Adipocyte (in vitro differentiated cells): ENCODE results near the gene UQCC5.

Experiments
- DNase-seq: peaks from one replicate; pipeline ENCODE4 v3.0.0-alpha.2; 2015; ENCODE audit warnings: low read depth
- H3K27me3 ChIP-seq: replicated peaks from 2 replicates; pipeline ENCODE4 v1.7.0; 2013; ENCODE audit warnings: mild to moderate bottlenecking, low read length, moderate library complexity; ENCODE audit not compliant: control insufficient read depth, insufficient read depth
- H3K36me3 ChIP-seq: 2 replicates; pipeline ENCODE4 v1.7.0; 2013; ENCODE audit warnings: low read length, mild to moderate bottlenecking, moderate library complexity; ENCODE audit not compliant: control insufficient read depth, insufficient read depth, severe bottlenecking
- H3K4me1 ChIP-seq: 2 replicates; pipeline ENCODE4 v1.7.0; 2013; ENCODE audit warnings: mild to moderate bottlenecking, low read length, moderate library complexity; ENCODE audit not compliant: control insufficient read depth, insufficient read depth
- H3K4me3 ChIP-seq: 2 replicates; pipeline ENCODE4 v1.7.0; 2013; ENCODE audit warnings: mild to moderate bottlenecking, low read length, moderate library complexity
- H3K9ac ChIP-seq: 2 replicates; pipeline ENCODE4 v1.7.0; 2013; ENCODE audit warnings: mild to moderate bottlenecking, low read length, moderate library complexity
- H3K9me3 ChIP-seq: 2 replicates; pipeline ENCODE4 v1.7.0; 2013; ENCODE audit warnings: mild to moderate bottlenecking, low read length, moderate library complexity; ENCODE audit not compliant: control insufficient read depth

UQCC5 gene

DNA sequence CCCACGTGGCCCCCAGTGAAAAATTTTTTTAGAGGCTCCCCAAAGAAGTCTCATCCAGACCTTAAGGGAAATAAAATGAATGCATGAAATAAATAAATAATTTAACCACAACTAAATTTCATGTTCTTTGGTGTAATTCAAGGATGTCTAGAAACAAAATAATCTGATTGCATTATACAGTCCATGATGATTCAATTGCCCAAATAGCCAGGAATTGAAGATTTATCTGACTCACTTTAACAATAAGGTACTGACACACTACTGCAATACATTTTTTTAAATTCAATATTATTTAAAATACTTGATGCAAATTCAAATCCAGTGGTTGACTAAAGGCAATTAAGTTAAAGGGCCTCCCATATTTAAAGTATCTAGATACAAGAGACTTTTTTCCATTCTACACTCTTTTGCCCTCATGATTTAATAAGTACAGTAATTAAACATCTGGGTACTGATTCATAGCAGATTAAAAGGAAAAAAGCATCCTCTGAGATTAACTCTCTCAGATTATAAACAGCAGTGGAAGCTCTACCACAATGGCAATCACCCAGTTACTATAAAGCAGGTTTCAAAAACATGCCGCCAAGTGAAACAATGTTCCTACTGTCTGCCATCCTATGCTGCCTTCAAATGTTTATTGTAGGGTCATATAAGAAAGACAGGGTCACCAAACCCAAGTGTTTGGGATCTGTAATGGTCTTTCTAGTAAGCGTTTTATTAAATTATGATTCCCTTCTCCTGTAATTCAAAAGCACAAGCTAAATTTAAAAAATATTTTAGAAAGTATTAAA, 9.9 kb downstream of the UQCC5 start:
- DNase-seq: peak; percentile 28
- no peak overlapping the region for H3K4me3 ChIP-seq
- peaks cover 10% of the 10 kb centered on the region for H3K4me1 ChIP-seq
- peaks cover 62% of the 10 kb centered on the region for H3K36me3 ChIP-seq
- no peaks in the 10 kb centered on the region for H3K27me3 ChIP-seq
- peak overlapping the region; percentile 9 for H3K9ac ChIP-seq
- no peaks in the 10 kb centered on the region for H3K9me3 ChIP-seq

DNA sequence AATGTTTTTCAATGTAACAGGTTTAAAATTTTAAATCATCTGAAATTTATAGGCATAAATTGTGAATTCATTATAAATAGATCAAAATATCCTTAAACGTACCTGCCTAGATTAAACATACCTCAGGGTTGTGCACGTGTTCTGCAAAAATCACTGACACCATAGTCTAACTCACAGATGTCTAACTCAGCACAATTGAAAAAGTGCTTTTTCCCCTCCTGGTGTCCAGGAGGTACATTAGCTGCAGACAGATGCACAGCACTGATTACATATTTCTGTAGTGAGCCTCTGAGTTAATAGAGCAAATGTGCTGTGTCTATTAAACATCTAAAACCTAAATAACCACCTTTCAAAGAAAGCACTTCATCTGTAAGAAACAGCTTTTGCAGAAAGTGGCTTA, 10.7 kb downstream of the UQCC5 start:
- Histone ChIP-seq H3K9me3 (no peaks in the 10 kb centered on the region), H3K4me1 (peaks cover 10% of the 10 kb centered on the region), H3K9ac (no peak overlapping the region), H3K27me3 (no peaks in the 10 kb centered on the region), H3K4me3 (no peak overlapping the region), H3K36me3 (peaks cover 66% of the 10 kb centered on the region)
- DNase-seq: no peak

DNA sequence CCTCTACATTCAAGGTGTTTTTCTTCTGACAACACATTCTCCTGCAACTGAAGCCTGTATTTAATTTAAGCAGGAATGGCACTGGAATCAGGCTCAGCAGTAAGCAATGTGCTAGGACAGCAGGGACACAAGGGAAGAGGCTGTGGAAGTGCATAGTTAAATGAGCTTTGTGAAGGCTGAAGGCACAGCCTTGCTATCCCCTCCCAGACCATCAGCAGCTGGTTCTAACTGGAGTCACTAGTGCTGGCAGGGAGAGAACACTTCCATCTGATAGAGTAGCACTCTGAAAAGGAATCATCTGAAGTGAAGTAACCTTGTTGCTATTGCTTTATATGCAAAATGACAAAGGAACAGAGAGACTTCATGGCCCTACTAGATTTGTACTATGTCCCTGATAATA, 14.7 kb downstream of the UQCC5 start:
- Histone ChIP-seq H3K4me3 (no peak overlapping the region), H3K4me1 (peaks cover 5% of the 10 kb centered on the region), H3K9me3 (no peaks in the 10 kb centered on the region), H3K36me3 (peaks cover 87% of the 10 kb centered on the region), H3K27me3 (no peaks in the 10 kb centered on the region), H3K9ac (no peak overlapping the region)
- no peak for DNase-seq

DNA sequence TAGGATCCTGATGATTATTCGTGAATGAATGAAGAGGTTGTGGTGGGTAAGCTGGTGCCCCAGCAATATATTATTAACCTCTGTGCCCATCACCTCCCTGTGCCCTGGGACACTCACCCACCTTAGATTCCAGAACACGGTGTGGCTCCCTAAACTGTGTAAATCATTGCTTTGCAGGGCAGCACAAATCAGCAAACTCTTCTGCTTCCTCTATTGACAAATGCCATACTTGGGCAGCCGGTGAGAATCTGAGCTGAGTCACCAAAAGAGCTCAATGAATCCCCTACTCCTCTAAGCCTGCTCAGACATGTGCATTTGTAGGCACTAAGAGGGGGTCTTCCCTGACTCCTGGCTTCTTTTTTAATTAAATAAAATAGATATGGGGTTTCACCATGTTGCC, 15.7 kb downstream of the UQCC5 start:
- Histone ChIP-seq H3K4me1 (peaks cover 5% of the 10 kb centered on the region), H3K9me3 (no peaks in the 10 kb centered on the region), H3K9ac (no peak overlapping the region), H3K4me3 (no peak overlapping the region), H3K36me3 (peaks cover 83% of the 10 kb centered on the region), H3K27me3 (no peaks in the 10 kb centered on the region)
- DNase-seq: peak; percentile 18

DNA sequence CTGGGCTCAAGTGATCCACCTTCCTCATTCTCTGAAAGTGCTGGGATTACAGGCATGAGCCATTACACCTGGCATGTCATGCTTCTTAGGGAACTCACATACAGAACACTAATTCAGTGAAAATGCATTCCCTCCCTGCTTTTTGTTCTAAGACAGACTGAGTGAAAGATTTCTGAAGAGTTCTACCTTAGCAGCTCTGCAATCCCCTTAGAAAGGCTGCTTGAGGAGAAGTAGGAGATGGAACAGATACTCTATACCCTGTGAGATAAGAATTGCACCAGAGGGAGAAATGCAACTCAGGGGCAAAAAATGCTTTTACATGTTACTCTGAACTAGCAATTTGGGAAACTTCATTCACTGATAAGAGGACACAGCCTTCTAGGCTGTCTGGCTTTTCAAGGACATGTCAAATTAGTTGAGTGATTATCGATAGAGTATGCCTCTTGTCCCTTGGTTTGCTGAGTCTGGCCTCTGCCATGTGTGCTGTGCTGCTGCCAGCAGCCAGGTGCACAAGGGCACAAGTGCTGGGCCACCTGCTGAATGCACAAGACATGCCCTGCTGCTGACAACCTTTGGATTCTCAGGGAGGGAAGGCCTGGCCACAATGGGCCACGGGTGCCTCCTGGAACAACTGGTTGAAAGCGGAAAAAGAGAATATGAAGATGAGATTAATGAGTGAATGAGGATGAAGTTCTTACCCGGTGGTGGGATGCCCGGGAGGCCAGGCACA, 17.8 kb downstream of the UQCC5 start:
- Histone ChIP-seq H3K9ac (no peak overlapping the region), H3K4me1 (peaks cover 5% of the 10 kb centered on the region), H3K9me3 (no peaks in the 10 kb centered on the region), H3K27me3 (no peaks in the 10 kb centered on the region), H3K4me3 (no peak overlapping the region), H3K36me3 (peaks cover 83% of the 10 kb centered on the region)
- no peak for DNase-seq

DNA sequence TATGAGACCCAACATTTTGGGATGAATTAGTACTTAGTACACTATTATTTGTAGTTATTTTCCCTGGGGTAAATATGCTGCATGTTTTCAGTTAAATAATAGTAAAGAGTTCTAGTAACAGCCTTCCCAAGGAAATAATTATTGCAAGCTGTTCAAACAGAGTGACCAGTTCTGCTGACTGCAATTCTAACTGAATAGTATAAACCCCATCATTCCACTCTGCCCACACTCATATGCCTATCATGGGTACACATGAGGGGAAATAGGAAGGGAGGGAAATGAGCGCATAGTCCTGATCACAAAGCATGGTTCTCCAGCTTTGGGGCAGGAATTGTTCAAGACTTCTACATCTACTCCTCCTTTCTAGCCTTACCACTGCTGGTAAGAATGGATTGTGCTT, 18.7 kb downstream of the UQCC5 start:
- peak; percentile 70 for DNase-seq
- Histone ChIP-seq H3K36me3 (peaks cover 83% of the 10 kb centered on the region), H3K4me3 (no peak overlapping the region), H3K9ac (no peak overlapping the region), H3K4me1 (peaks cover 6% of the 10 kb centered on the region), H3K27me3 (no peaks in the 10 kb centered on the region), H3K9me3 (no peaks in the 10 kb centered on the region)

DNA sequence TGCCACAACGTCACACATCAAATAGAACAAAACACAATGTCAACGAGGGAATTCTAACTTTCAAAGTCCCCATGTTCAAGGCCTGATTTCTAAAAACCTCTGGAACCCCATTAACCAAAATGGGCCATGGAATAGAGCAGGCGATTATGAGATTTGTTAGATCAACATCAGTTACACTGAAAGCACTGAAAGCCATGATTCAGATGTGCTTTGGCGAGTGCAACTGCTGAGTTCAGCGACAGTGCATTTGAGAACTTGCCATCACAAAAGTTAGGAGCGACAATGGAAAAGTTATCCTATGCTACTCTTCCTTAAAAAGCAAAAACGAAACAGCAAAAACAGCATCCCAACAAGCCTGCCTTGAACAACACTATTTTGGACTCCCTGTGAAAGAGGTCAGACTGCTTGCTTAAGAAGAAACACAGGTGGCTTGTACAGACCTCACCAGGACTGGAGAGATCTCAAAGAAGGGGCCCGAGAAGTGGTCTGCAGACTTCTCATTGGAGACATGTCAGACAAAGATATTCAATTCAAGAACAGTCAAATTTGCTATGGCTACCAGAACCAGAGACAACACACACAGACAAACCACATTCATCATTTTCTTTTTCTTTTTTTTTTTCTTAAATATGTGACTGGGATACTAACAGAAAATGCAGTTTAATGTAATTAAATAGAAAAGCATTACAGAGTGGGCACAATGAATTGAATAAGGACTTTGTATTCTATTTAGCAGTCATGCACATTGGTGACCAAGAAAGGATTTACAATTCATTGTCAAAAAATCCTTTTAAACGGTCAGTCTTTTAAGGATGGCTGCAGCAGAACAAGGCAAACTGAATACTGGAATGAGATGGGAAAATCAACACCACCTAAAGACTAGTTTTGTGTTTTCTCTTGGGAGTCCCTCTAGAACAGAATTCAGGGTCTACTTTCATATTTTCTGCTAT, 20.9 kb downstream of the UQCC5 start:
- Histone ChIP-seq H3K4me1 (peaks cover 22% of the 10 kb centered on the region), H3K9ac (no peak overlapping the region), H3K9me3 (no peaks in the 10 kb centered on the region), H3K4me3 (no peak overlapping the region), H3K27me3 (no peaks in the 10 kb centered on the region), H3K36me3 (peaks cover 80% of the 10 kb centered on the region)
- DNase-seq: no peak

DNA sequence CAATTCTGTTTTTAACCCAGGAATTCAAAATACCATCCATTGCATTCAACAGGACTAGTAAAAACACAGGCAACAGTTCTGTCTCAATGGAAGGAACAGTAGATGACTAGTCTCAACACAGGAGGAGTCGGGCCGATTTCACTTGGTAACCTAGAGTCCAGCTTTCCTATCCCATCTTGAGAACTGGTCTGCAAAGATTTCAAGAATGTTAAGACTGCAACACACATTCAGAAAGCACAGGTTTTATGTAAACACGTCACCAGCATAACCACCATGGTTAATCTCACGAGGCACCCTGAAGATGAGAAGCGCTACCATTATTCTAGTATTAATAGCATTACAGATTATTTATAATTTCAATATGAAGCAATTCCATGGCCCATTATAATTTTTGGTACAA, 22.0 kb downstream of the UQCC5 start:
- H3K27me3 ChIP-seq: no peaks in the 10 kb centered on the region
- no peak for DNase-seq
- H3K4me3 ChIP-seq: no peak overlapping the region
- peaks cover 22% of the 10 kb centered on the region for H3K4me1 ChIP-seq
- H3K36me3 ChIP-seq: peaks cover 80% of the 10 kb centered on the region
- no peak overlapping the region for H3K9ac ChIP-seq
- H3K9me3 ChIP-seq: no peaks in the 10 kb centered on the region

DNA sequence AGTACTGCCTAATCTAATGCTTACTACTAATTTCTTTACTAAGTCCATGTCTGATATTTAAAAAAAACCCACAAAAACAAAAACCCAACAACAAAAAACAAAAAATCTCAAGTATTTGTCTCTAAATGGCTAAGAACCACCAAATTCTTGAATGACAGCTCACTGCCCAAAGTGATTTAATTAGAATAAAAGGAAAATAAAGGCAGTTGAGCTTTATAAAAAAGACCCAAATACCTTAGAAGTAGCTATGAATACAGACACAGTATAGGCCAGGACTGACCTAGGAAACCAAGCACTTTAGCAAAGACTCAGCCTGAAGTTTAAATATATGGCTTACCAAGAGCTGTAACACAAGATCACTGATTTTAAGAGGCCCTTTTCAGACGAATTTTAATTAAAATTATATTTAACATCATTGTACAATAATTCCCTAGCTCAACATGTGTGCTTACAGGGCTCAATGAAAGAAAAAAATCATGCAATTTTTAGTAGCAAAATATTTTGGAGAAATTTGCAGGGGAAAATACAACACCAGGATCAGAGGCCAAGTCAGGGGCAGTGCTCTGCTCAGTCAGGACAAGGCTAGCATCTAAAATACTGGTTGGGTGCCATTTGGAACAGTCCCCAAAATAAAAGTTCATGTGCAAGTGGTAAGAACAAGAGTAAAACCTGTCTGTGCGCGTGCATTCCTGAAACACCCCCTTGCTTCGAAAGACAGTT, 24.8 kb downstream of the UQCC5 start:
- Histone ChIP-seq H3K9ac (no peak overlapping the region), H3K4me3 (no peak overlapping the region), H3K36me3 (peaks cover 78% of the 10 kb centered on the region), H3K9me3 (no peaks in the 10 kb centered on the region), H3K27me3 (no peaks in the 10 kb centered on the region), H3K4me1 (peaks cover 22% of the 10 kb centered on the region)
- DNase-seq: peak; percentile 45

DNA sequence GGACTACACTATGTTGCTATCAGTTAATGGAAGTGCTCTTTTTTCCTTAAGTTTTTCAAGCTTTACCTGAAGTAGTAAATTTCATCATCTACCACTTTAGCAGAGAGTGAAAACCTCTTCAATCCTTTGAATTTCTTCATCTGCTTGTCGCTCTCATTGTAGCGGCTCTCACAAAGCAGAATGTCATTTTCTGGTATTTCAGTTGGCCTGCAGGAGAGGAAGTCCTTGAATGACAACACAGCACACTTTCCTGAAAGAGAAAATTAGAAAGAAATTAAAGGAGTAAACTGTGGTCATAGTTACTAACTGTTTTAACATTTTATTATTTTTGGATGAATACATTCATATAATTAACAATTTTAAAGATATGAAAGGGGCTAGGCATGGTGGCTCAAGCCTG, 27.6 kb downstream of the UQCC5 start:
- DNase-seq: no peak
- H3K4me3 ChIP-seq: no peak overlapping the region
- H3K9ac ChIP-seq: no peak overlapping the region
- no peaks in the 10 kb centered on the region for H3K27me3 ChIP-seq
- peaks cover 16% of the 10 kb centered on the region for H3K4me1 ChIP-seq
- H3K9me3 ChIP-seq: no peaks in the 10 kb centered on the region
- peaks cover 68% of the 10 kb centered on the region for H3K36me3 ChIP-seq
